Measurements from ENCODE around the gene OR6S1. TPM values are rescaled to one million over a fixed set of nuclear protein-coding genes. Genes with fewer than 3 reads are reported as not detected.
A peak's percentile ranks its signal among the peaks of the same experiment; 100 is the strongest.

OR6S1 gene
- polyA plus RNA-seq, 1 donor from 2014 or later: not detected

GRCh38 chr14:20682127-20682434 is 40.6 kb upstream of the OR6S1 start:
- H3K9me2 ChIP-seq (ENCODE audit: insufficient read depth, low read length): no peaks in the 10 kb centered on the region
- H3K9me3 ChIP-seq (ENCODE audit: low read length): no peaks in the 10 kb centered on the region
- peak overlapping the region; percentile 96 for H3K9ac ChIP-seq (ENCODE audit: low read length)
- peak overlapping the region; percentile 63 for H3K4me2 ChIP-seq (ENCODE audit: low read length)
- H3K79me2 ChIP-seq (replicated peaks; ENCODE audit: insufficient read depth, low read length): no peaks in the 10 kb centered on the region
- H3K4me3 ChIP-seq (ENCODE audit: low read length): peak overlapping the region; percentile 78
- no peaks in the 10 kb centered on the region for H4K20me1 ChIP-seq (ENCODE audit: insufficient read depth)
- H3F3A ChIP-seq (ENCODE audit: insufficient read depth, low read length, poor library complexity, severe bottlenecking): peaks cover 3% of the 10 kb centered on the region
- no peaks in the 10 kb centered on the region for H3K27me3 ChIP-seq (ENCODE audit: insufficient read depth, low read depth, low read length)
- H3K36me3 ChIP-seq (ENCODE audit: insufficient read depth, low read length): no peaks in the 10 kb centered on the region
- H3K27ac ChIP-seq (ENCODE audit: low read length): peak overlapping the region; percentile 95
- TF ChIP-seq CTCF (IDR thresholded peaks at IDR 0.05; ENCODE audit: poor library complexity, severe bottlenecking): no peak
- no peak for TF ChIP-seq SMC3 (conservative IDR thresholded peaks at IDR 0.05; ENCODE audit: poor library complexity)
- no peak for TF ChIP-seq POLR2AphosphoS5 (IDR thresholded peaks at IDR 0.05)
- TF ChIP-seq EZH2 (IDR thresholded peaks at IDR 0.05; ENCODE audit: borderline replicate concordance, insufficient read depth, low read length, poor library complexity, severe bottlenecking): no peak
- TF ChIP-seq EP300 (conservative IDR thresholded peaks at IDR 0.05; ENCODE audit: poor library complexity, severe bottlenecking): no peak
- no peak for TF ChIP-seq MXI1 (conservative IDR thresholded peaks at IDR 0.05; ENCODE audit: poor library complexity, severe bottlenecking)
- H2AFZ ChIP-seq (ENCODE audit: low read depth, low read length): peak overlapping the region; percentile 87

- no peak for TF ChIP-seq EZH2 (IDR thresholded peaks at IDR 0.05; ENCODE audit: borderline replicate concordance, insufficient read depth, low read length, poor library complexity, severe bottlenecking)
- peak; percentile 43 for TF ChIP-seq SMC3 (conservative IDR thresholded peaks at IDR 0.05; ENCODE audit: poor library complexity)
- TF ChIP-seq CTCF (IDR thresholded peaks at IDR 0.05; ENCODE audit: poor library complexity, severe bottlenecking): no peak
- no peak for TF ChIP-seq EP300 (conservative IDR thresholded peaks at IDR 0.05; ENCODE audit: poor library complexity, severe bottlenecking)
- TF ChIP-seq POLR2AphosphoS5 (IDR thresholded peaks at IDR 0.05): no peak
- TF ChIP-seq MXI1 (conservative IDR thresholded peaks at IDR 0.05; ENCODE audit: poor library complexity, severe bottlenecking): peak; percentile 5
- TF ChIP-seq TAF1 (IDR thresholded peaks at IDR 0.05; ENCODE audit: low read depth): no peak
- TF ChIP-seq REST (IDR thresholded peaks at IDR 0.05; ENCODE audit: borderline replicate concordance): peak; percentile 12
- no peak for TF ChIP-seq RAD21 (conservative IDR thresholded peaks at IDR 0.05)
- H4K20me1 ChIP-seq (ENCODE audit: insufficient read depth): no peaks in the 10 kb centered on the region
- peak overlapping the region; percentile 96 for H3K9ac ChIP-seq (ENCODE audit: low read length)
- H3K36me3 ChIP-seq (ENCODE audit: insufficient read depth, low read length): no peaks in the 10 kb centered on the region
- H3F3A ChIP-seq (ENCODE audit: insufficient read depth, low read length, poor library complexity, severe bottlenecking): peaks cover 3% of the 10 kb centered on the region
- H3K9me2 ChIP-seq (ENCODE audit: insufficient read depth, low read length): no peaks in the 10 kb centered on the region
- H3K79me2 ChIP-seq (replicated peaks; ENCODE audit: insufficient read depth, low read length): no peaks in the 10 kb centered on the region
- H3K27me3 ChIP-seq (ENCODE audit: insufficient read depth, low read depth, low read length): no peaks in the 10 kb centered on the region
- H3K4me3 ChIP-seq (ENCODE audit: low read length): peak overlapping the region; percentile 78
- peak overlapping the region; percentile 95 for H3K27ac ChIP-seq (ENCODE audit: low read length)
- peak overlapping the region; percentile 87 for H2AFZ ChIP-seq (ENCODE audit: low read depth, low read length)
- H3K4me2 ChIP-seq (ENCODE audit: low read length): peak overlapping the region; percentile 87
- H3K9me3 ChIP-seq (ENCODE audit: low read length): no peaks in the 10 kb centered on the region
Measured at GRCh38 chr14:20681348-20682126, 40.0 kb upstream of the OR6S1 start.

Measured in neural cell (in vitro differentiated cells).